HG03460 (cell line): ENCODE measurements around the gene OR52I1.

Experiments
- ATAC-seq: cut with Tn5 transposase; IDR thresholded peaks from one replicate; pipeline ENCODE4 v1.9.1; 2021; ENCODE audit not compliant: unreplicated experiment

OR52I1 gene, protein sequence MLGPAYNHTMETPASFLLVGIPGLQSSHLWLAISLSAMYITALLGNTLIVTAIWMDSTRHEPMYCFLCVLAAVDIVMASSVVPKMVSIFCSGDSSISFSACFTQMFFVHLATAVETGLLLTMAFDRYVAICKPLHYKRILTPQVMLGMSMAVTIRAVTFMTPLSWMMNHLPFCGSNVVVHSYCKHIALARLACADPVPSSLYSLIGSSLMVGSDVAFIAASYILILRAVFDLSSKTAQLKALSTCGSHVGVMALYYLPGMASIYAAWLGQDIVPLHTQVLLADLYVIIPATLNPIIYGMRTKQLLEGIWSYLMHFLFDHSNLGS

GRCh38 chr11:4593739-4594138 lies at the start of gene OR52I1:
Gene OR52I1 (plus strand): TSS chr11:4594039. CDS start chr11:4594039, 0 bp downstream.
- ATAC-seq: no peak

DNA sequence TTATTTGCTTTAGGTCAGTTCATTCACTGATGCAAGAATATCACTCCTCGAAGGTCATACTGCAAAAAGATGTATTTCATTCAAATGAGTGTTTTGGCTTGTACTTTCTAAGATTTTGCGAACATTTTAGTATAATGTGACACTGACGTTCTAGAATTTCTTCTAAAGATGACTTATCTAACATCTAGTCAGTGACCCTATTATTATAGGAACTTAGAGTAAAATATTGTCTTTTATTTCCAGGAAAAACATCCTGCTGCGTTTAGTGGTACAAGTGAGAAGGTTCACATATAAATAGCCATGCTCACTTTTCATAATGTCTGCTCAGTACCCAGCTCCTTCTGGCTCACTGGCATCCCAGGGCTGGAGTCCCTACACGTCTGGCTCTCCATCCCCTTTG lies 48.9 kb upstream of the OR52I1 start, which contains the start of gene OR52M1:
Gene OR52M1, plus strand, starts transcription at position 301 of the 400 bp plus-strand sequence. Its CDS starts 0 bp downstream, at position 301.
- no peak for ATAC-seq

GRCh38 chr11:4546878-4547277 lies 47.0 kb upstream of the OR52I1 start:
- ATAC-seq: no peak

- ATAC-seq: no peak
These were observed 46.4 kb upstream of the OR52I1 start for GRCh38 chr11:4547416-4547815.

- no peak for ATAC-seq
These were observed 42.4 kb upstream of the OR52I1 start for GRCh38 chr11:4551346-4551979.

- no peak for ATAC-seq
These were observed 34.1 kb upstream of the OR52I1 start for GRCh38 chr11:4559527-4560440.

- no peak for ATAC-seq
These were observed 33.4 kb upstream of the OR52I1 start for GRCh38 chr11:4560467-4560866.

- no peak for ATAC-seq
These were observed 28.5 kb upstream of the OR52I1 start for GRCh38 chr11:4565371-4565770.

- no peak for ATAC-seq
These were observed 24.8 kb upstream of the OR52I1 start for GRCh38 chr11:4569075-4569474.

GRCh38 chr11:4576880-4577279 lies 17.0 kb upstream of the OR52I1 start:
- ATAC-seq: no peak

DNA sequence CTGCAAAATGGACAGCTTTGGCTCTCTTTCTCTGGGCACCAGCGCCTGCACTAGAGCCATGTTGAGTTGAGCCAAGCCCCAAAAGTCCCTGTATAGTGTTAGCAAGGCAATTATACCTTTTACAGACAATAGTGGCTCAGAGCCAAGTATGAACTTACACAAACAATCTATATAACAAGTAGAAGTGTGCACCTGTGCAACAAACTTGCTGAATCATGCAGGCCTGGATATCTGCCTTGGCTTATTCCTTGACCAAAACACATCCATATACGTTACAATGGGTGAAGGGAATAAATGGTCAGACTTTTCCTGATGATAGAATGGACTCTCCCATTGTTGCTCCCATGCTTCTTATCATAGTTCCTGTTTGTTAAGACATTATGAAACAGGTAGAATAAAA lies 16.1 kb upstream of the OR52I1 start:
- no peak for ATAC-seq

DNA sequence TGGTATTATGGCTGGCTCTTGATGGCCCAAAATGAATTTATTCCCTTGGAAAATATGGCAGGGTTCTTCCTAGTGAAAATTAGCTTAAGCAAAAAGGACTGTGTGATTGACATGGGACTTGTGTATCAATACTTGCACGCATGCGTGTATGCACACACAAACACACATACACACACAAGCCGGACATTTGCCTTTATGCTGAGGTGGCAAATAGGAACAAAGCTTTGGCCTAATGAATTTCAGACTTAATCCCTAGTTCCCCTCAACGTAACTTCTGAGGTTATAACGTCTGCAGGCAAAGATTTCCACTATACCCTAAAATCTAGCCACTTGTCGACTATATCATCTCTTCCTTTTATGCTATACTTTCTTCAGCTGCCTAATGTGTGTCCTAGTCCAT lies 15.2 kb upstream of the OR52I1 start:
- no peak for ATAC-seq

DNA sequence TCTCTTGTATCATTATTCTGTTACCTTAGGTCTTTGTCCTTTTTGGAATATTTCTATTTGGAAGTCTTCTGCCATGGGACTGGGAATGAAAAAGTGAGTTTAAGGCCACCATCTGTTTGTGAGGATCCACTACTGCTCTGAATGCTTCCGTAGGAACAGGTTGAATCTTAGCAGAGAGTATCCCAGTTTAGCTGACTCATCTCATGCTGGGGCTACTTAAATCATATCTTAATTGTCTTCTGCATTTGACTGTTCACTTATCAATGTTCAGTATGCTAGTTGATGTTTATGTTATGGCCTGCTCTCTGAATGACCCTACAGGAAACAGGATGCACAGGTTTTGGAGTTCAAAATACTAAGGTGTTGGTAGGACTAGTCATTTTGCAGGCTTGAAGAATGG lies 13.7 kb upstream of the OR52I1 start:
- ATAC-seq: no peak

DNA sequence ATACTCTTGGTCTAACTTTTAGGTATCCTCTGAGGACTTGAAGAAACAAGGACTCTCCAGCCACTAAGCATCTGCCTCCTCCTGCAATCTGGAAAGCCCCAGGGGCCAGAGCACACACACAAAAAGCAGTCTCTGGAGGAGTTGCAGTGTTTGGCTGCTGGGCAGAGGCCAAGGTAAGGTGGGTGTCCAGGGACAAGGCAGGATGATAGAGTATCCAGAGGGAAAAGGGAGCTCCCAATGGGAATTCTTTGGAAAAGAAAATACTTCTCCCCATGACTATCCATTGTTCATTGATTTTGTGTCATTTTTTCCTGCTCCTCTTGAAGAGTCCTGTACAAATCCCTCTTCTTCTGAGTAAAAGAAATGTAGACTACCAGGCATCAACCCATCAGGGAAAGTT lies 12.4 kb upstream of the OR52I1 start, which contains the start of gene OR52I2:
Gene OR52I2, plus strand, starts transcription at position 301 of the 400 bp plus-strand sequence.
- no peak for ATAC-seq

- ATAC-seq: no peak
These were observed 4.8 kb upstream of the OR52I1 start for GRCh38 chr11:4589017-4589416.

GRCh38 chr11:4605057-4605456 lies 11.2 kb downstream of the OR52I1 start:
- ATAC-seq: no peak

- ATAC-seq: no peak
These were observed 12.6 kb downstream of the OR52I1 start for GRCh38 chr11:4606231-4607015.

DNA sequence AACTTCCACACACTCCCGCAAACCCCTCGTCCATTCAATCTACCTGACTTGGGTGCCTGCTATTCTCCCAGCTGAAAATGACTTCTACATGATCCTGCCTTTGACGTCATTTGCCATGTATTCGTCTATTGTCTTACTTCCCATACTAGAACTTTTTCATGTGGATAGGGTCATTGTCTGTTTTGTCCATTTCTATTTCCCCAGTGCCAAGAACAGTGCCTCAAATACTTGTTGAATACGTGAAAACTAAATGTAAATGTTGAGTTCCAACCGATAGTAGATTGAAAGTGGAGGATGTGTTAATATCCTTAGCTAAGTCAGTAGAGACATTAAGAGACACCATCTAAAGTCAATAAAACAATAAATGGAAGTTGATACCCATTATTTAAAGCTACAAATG lies 13.3 kb downstream of the OR52I1 start:
- ATAC-seq: no peak

GRCh38 chr11:4607781-4608666 lies 14.2 kb downstream of the OR52I1 start, which contains the start of gene TRIM68:
Gene TRIM68 (minus strand): TSS chr11:4608231. CDS start chr11:4605504, 2,727 bp downstream.
- ATAC-seq: peak; percentile 100
